Mammary epithelial cell (primary cell): Measurements from ENCODE around the gene FRY.

Experiments
- EZH2 ChIP-seq: IDR thresholded peaks from 2 replicates; pipeline ENCODE4 v1.6.1; 2012; ENCODE audit warnings: low read length, inconsistent platforms, borderline replicate concordance
- TF ChIP-seq, protein P1 (sequence below), 2 donors: IDR thresholded peaks in 1 of 2; conservative IDR thresholded peaks in 1 of 2; 2 replicates each; pipeline ENCODE4 v1.5.1; 2011 to 2012; ENCODE audit warnings: inconsistent platforms in 2 of 2, low read length in 2 of 2, mild to moderate bottlenecking in 2 of 2, control low read depth in 1 of 2, low read depth in 1 of 2; ENCODE audit not compliant: insufficient read depth in 1 of 2; ENCODE audit errors: extremely low read depth in 1 of 2

DNA sequence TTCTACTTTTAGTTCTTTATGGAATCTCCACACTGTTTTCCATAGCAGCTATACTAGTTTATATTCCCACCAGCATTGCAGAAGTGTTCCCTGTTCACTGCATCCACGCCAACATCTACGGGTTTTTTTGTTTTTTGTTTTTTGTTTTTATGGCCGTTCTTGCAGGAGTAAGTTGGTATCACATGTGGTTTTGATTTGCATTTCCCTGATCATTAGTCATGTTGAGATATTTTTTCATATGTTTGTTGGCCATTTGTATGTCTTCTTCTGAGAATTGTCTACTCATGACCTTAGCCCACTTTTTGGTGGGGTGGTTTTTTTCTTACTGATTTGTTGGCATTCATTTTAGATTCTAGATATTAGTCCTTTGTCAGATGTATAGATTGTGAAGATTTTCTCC, 89.7 kb downstream of the FRY start:
- TF ChIP-seq, protein P1, sequence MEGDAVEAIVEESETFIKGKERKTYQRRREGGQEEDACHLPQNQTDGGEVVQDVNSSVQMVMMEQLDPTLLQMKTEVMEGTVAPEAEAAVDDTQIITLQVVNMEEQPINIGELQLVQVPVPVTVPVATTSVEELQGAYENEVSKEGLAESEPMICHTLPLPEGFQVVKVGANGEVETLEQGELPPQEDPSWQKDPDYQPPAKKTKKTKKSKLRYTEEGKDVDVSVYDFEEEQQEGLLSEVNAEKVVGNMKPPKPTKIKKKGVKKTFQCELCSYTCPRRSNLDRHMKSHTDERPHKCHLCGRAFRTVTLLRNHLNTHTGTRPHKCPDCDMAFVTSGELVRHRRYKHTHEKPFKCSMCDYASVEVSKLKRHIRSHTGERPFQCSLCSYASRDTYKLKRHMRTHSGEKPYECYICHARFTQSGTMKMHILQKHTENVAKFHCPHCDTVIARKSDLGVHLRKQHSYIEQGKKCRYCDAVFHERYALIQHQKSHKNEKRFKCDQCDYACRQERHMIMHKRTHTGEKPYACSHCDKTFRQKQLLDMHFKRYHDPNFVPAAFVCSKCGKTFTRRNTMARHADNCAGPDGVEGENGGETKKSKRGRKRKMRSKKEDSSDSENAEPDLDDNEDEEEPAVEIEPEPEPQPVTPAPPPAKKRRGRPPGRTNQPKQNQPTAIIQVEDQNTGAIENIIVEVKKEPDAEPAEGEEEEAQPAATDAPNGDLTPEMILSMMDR (conservative IDR thresholded peaks at IDR 0.05 in 1 of 2, IDR thresholded peaks at IDR 0.05 in 1 of 2; ENCODE audit: extremely low read depth in 1 of 2, insufficient read depth in 1 of 2, low read depth in 1 of 2, low read length in 2 of 2) = no peak
- TF ChIP-seq EZH2 = no peak
